Frontal cortex (tissue), 4 donors: ENCODE measurements around the gene CCSER1. TPM values are rescaled to one million over a fixed set of nuclear protein-coding genes. Genes with fewer than 3 reads are reported as not detected.
A peak's percentile ranks its signal among the peaks of the same experiment; 100 is the strongest.
"Not testable (repeated sequence)": the region's sequence is repeated elsewhere in the genome, so short reads cannot be mapped to it uniquely, and the experiment has no call there.

Experiments
- DNase-seq, 2 donors: peaks; one replicate each; pipeline ENCODE4 v3.0.0; 2012; ENCODE audit warnings: low spot score in 2 of 2
- FAIRE-seq: peaks from 2 replicates; lab custom pipeline; 2012; peaks lifted over from hg19 to GRCh38; lab: Jason Lieb, UNC
- total RNA-seq: library from RNA; depleted of rRNA; stranded (reverse); fragments of >200 nt; gene quantifications from one replicate; pipeline ENCODE4 v1.2.3, GENCODE V29; 2014
- donor health status: control.
- donor health status: control.
- donor health status: control.

CCSER1 gene
- total RNA-seq, 1 donor from 2014 or later: 165 TPM

GRCh38 chr4:90766837-90767236 is 639.6 kb downstream of the CCSER1 start:
- DNase-seq: no peak

GRCh38 chr4:90769251-90769650 is 642.1 kb downstream of the CCSER1 start:
- no peak for FAIRE-seq
- no peak for DNase-seq

More at GRCh38 chr4:90766837-90767236, 639.6 kb downstream of the CCSER1 start:
- no peak for FAIRE-seq

- no peak for DNase-seq
- no peak for FAIRE-seq
Measured at GRCh38 chr4:90780193-90780592, 653.0 kb downstream of the CCSER1 start.

DNA sequence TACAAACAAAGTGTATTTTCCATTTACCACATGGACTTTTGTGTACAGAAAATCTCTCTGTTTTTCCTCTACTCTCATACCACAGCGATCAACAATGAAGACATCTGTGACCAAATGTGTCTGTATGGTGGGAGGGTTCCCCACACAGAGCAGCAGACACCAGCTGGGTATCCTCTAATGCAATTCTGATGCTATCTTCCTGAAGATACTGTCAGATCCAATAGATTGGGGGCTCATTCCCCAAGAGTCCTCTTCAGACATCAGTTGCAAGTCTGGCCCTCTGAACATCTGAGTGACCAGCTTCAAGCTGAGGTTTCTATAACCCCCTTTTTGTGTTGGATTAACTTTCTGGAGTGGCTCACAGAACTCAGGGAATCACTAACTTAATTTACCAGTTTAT is 659.4 kb downstream of the CCSER1 start:
- DNase-seq (no peak), FAIRE-seq (no peak)

- no peak for DNase-seq
- no peak for FAIRE-seq
Measured at GRCh38 chr4:90792696-90793095, 665.5 kb downstream of the CCSER1 start.

GRCh38 chr4:90798948-90799347 is 671.8 kb downstream of the CCSER1 start:
- no peak for FAIRE-seq
- no peak for DNase-seq

GRCh38 chr4:90799895-90800294 is 672.7 kb downstream of the CCSER1 start:
- DNase-seq: no peak
- FAIRE-seq: no peak

DNA sequence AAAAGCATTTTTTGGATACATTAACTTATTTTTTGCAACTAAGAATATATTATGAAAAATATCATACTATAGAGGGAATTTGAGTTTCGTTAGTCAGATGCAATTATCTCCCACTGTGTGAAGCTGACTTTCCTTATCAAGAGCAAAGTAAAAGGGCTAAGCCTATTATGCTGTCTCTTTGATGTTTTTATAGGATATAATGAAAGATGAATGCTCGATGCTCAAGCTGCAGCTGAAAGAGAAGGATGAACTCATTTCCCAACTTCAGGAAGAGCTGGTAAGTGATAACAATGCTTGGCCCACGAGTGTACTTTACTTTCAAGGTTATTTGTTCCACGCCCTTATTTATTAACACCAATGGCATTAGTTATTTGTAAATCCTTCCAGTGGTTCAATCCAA is 688.4 kb downstream of the CCSER1 start:
- DNase-seq (no peak), FAIRE-seq (no peak)

DNA sequence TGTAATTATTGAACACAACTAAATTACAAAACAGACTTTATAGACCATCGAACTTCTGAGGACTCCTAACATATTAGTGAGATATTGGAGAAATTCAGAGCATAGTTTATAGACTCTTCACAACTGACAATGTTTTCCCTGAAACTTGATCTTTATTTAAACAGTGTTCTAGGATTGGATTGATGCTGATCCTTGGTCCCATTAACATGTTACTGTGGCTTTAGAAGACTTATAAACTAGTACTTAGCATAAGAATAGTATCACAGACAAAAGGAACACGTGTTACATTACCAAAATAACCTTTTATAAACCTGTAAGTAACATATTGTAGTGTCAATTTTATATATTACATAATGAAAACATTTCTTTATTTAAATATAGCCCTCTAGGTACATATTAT is 689.6 kb downstream of the CCSER1 start:
- DNase-seq (no peak), FAIRE-seq (no peak)

DNA sequence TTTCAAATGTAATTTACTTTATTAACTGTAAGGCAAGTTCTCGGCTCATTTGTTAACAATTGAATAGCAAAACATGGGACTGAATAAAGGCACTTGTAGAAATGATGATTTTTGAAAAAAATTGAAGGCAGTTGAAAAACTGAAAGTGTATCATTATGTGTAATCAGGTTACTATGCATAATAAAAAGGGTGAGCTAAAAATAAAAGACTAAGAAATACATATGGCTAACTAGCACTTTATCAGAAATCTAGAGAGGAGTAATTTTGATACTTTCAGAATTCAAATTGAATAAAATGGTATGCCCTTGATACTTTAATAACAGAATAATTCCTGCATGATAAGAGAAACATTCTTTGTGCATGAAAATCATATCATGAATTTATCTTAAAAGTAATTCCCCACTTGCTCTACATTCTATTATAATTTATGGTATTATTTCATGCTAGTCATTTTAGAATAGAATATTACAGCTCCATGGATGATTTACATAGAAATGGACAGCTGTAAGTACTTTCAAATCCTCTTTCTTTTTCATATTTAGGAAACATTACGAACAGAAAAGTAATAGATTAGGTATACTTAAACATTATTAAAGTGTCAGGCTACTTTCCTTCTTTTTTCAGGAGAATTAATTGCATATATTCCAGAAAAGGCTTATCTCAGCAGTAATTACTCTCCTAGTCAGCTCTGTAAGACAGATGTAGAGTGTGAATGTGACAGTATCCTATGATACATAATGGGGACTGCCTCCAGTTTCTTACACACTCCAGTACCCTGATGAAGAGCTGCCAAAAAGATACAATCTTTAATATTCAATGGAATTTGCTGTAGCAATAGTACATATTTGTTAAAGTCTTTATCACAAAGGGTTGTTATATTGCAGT is 697.3 kb downstream of the CCSER1 start:
- no peak for FAIRE-seq
- DNase-seq: no peak

GRCh38 chr4:90825849-90826248 is 698.7 kb downstream of the CCSER1 start:
- no peak for FAIRE-seq
- no peak for DNase-seq

DNA sequence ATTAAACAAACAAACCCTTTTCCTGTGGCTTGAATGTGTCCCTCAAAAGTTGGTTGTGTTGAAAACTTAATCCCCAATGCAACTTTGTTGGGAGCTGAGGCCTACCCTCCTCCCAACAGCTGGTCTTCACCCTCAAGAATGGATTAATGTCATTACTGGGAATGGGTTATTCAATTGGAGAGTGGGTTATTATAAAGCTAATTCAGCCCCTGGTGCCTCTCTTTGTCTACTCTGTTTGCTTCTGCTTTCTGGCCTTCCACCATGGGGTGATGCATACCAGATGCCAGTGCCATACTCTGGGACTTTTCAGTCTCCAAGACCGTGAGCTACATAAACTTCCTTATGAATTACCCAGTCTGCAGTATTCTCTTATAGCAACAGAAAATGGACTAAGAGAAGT is 706.5 kb downstream of the CCSER1 start:
- DNase-seq (no peak), FAIRE-seq (no peak)

GRCh38 chr4:90837241-90837640 is 710.0 kb downstream of the CCSER1 start:
- FAIRE-seq: peak; percentile 66

GRCh38 chr4:90838859-90839258 is 711.7 kb downstream of the CCSER1 start:
- not testable (repeated sequence) for DNase-seq, FAIRE-seq

More at GRCh38 chr4:90837241-90837640, 710.0 kb downstream of the CCSER1 start:
- no peak for DNase-seq

GRCh38 chr4:90840291-90840690 is 713.1 kb downstream of the CCSER1 start:
- FAIRE-seq: no peak
- no peak for DNase-seq

GRCh38 chr4:90840828-90841227 is 713.6 kb downstream of the CCSER1 start:
- DNase-seq: no peak
- FAIRE-seq: no peak

DNA sequence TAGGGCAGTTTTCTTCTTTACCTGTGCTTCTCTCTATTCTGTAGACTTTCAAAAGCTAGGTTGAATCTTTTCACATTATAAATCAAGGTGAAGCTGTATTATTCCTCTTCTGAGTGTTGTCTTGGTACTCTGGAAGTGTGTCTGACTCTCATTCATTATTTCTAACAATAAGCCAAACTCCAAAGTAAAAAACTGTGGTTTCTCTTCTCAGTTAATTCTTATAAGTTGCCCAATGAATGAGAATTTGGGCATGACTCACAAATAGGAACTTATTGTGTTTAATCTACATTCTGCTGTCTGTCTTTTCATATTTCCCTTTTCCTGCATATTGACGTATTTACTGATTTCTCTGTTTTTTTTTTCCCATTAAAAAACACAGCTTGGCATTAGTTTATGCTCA is 714.5 kb downstream of the CCSER1 start:
- no peak for FAIRE-seq
- no peak for DNase-seq

DNA sequence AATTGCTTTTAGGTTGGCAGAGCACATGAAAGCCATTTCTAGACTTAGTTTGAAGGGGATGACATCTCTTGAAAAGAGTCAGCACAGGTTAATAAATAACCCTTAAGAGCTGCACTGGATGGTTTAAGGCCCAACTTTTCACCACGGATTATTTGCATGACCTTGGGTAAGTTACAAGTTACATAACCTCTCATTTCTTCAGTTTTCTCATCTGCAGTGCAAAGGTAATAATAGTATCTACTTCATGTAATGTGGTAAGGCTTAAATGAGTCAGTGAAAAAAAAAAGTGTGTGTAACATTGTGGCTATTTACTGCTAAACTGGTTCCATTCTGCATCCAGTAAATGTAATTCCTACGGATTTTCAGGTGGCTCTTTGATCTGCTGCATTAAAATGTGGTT is 715.8 kb downstream of the CCSER1 start:
- no peak for FAIRE-seq

DNA sequence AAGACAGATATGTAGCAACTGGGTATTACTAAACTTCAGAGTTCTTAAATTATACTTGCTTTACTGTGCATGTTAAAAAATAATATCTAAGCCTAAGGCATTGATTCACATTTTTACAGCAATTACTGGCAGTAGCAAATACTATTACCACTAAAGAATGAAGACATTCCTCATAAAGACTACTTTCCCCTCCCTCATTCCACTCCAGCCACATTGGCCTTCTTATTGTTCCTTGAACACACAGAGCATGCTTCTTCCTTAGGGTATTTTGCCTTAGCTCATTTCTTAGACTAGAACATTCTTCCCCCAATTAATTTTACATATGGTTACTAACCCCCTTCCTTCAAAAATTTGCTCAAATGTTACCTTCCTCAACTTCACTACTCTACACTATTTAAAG is 717.0 kb downstream of the CCSER1 start:
- no peak for DNase-seq
- no peak for FAIRE-seq

More for the DNA sequence above, 715.8 kb downstream of the CCSER1 start:
- no peak for DNase-seq

- no peak for FAIRE-seq
- no peak for DNase-seq
Measured at GRCh38 chr4:90845777-90846176, 718.6 kb downstream of the CCSER1 start.

DNA sequence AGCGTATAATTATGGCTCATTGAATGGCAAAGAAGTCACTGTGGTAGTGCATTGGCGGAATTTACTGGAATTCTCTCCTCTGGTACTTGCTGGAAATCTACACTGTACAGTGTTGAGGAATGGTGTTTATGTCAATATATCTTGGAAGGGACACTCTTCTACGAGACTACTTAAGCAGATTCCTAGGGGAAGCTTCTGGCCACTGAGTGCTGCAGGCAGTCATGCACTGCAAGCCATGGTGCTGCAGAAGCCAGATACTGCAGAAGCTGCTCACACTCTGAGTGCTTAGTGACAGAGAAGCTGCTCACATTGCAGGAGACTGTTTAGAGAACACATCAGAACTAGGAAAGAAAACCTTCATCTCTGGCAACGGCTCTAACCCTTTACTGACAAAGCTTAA is 725.0 kb downstream of the CCSER1 start:
- FAIRE-seq (no peak), DNase-seq (no peak)

DNA sequence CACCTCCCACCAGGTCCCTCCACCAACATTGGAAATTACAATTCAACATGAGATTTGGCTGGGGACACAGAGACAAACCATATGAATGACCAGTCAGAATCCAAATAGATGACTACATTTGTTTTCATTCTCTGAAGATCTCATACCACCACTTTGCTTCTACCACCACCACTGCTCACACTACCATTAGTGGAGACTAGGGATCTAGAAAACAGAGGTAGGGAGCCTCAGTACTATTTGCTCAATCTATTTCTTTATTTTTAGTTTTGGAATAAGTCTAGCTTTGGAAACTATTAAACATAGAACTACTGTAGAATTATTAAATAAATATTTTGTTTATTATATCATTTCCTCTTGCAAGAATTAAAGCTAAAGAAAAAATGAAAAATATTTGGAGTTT is 727.9 kb downstream of the CCSER1 start:
- no peak for FAIRE-seq
- DNase-seq: no peak
